ENCODE measurements around the gene PUM1. TPM values are rescaled to one million over a fixed set of nuclear protein-coding genes. Genes with fewer than 3 reads are reported as not detected.

Gene PUM1
- total and polyA plus RNA-seq, 10 of the 15 experiments (the other 5 are each of a cell fraction or from before 2014, with no cell fraction given) = 21.4 to 75.3 (median 42.4) TPM

GRCh38 chr1:30950700-30951099 lies 114.8 kb downstream of the PUM1 start (continued):
- TF ChIP-seq RCOR1 (conservative IDR thresholded peaks at IDR 0.05; ENCODE audit: low read depth, low read length) (no peak), ZNF24 (IDR thresholded peaks at IDR 0.05) (no peak), ZNF384 (IDR thresholded peaks at IDR 0.05; ENCODE audit: borderline replicate concordance, low read depth, low read length) (no peak), PBX3 (IDR thresholded peaks at IDR 0.05; ENCODE audit: insufficient replicate concordance, low read depth, low read length) (no peak), ZBED1 (IDR thresholded peaks at IDR 0.05; ENCODE audit: borderline replicate concordance) (no peak), CHD1 (IDR thresholded peaks at IDR 0.05; ENCODE audit: low read depth, low read length) (no peak), RAD51 (IDR thresholded peaks at IDR 0.05) (no peak), PML (IDR thresholded peaks at IDR 0.05; ENCODE audit: low read length) (no peak)

GRCh38 chr1:30950053-30950452 lies 115.5 kb downstream of the PUM1 start:
- ATAC-seq (no peak), FAIRE-seq (no peak), DNase-seq (ENCODE audit: low read depth, low spot score) (no peak)
- no peaks in the 10 kb centered on the region for H3K4me1 ChIP-seq (ENCODE audit: control insufficient read depth, insufficient read depth, low read length)
- intact Hi-C loops (cut with micrococcal nuclease; ENCODE audit: unreplicated experiment) (no loop called here), in situ Hi-C loops (cut with MboI) (no loop called here)
- SMC1A ChIA-PET (ENCODE audit: uncharacterized antibody, unreplicated experiment) = no interaction called here
- no peak overlapping the region for H3K9ac ChIP-seq (ENCODE audit: control insufficient read depth, insufficient read depth, low read length)
- BruUV-seq (replicated peaks) = no TSS peak
- RAD21 ChIA-PET (ENCODE audit: unreplicated experiment) = no interaction called here
- CTCF ChIA-PET = no interaction called here
- no peaks in the 10 kb centered on the region for H3K27me3 ChIP-seq (replicated peaks in 1 of 2; ENCODE audit: control insufficient read depth in 2 of 2, insufficient read depth in 2 of 2, low read length in 1 of 2)
- no peak overlapping the region for H3K27ac ChIP-seq (ENCODE audit: control insufficient read depth, insufficient read depth)
- H3K4me3 ChIP-seq = no peak overlapping the region
- H3K9me3 ChIP-seq (replicated peaks; ENCODE audit: control insufficient read depth, insufficient read depth, low read length) = no peaks in the 10 kb centered on the region
- no peak overlapping the region for H2AFZ ChIP-seq (ENCODE audit: control insufficient read depth, low read depth, low read length)
- no peak overlapping the region for H3K4me2 ChIP-seq (ENCODE audit: control insufficient read depth, insufficient read depth)
- POLR2A ChIA-PET = no interaction called here
- H4K20me1 ChIP-seq (ENCODE audit: control insufficient read depth, insufficient read depth) = no peaks in the 10 kb centered on the region
- H3K79me2 ChIP-seq (ENCODE audit: control insufficient read depth, insufficient read depth, low read length) = no peaks in the 10 kb centered on the region
- 81% methylated on average over 5 of the region's 5 CpGs for WGBS (ENCODE audit: insufficient coverage, insufficient replicate concordance, low lambda C conversion rate, missing lambda C conversion rate)
- peaks cover 16 to 61% of the 10 kb centered on the region in 2 experiments for H3K36me3 ChIP-seq (ENCODE audit: control insufficient read depth in 2 of 2, insufficient read depth in 2 of 2, low read length in 1 of 2)
- TF ChIP-seq ZZZ3 (IDR thresholded peaks at IDR 0.05; ENCODE audit: control insufficient read depth, insufficient read length, low read depth) = no peak
- no peak for TF ChIP-seq BACH1 (IDR thresholded peaks at IDR 0.05; ENCODE audit: borderline replicate concordance)
- TF ChIP-seq PAX8 (IDR thresholded peaks at IDR 0.05) = no peak
- TF ChIP-seq POU2F2 (IDR thresholded peaks at IDR 0.05; ENCODE audit: borderline replicate concordance, low read depth, low read length) = no peak
- no peak for TF ChIP-seq E4F1 (IDR thresholded peaks at IDR 0.05; ENCODE audit: borderline replicate concordance, partially characterized antibody)
- TF ChIP-seq RB1 (IDR thresholded peaks at IDR 0.05; ENCODE audit: borderline replicate concordance) = no peak
- no peak for TF ChIP-seq NFYA (IDR thresholded peaks at IDR 0.05; ENCODE audit: borderline replicate concordance, low read depth, low read length)
- TF ChIP-seq SKIL (IDR thresholded peaks at IDR 0.05; ENCODE audit: low read depth, poor library complexity, severe bottlenecking) = no peak
- TF ChIP-seq EZH2 (IDR thresholded peaks at IDR 0.05; ENCODE audit: borderline replicate concordance, control insufficient read depth, low read depth, low read length) = no peak

Measured in GM12878 (cell line).